Embryonic facial prominence (tissue), 1 donor: ENCODE data around the gene EPS15.
"Not testable (repeated sequence)": the region's sequence is repeated elsewhere in the genome, so short reads cannot be mapped to it uniquely, and the experiment has no call there.

Experiments used
- DNase-seq: peaks from one replicate; pipeline ENCODE4 v3.0.0-alpha.2; 2016; ENCODE audit errors: extremely low spot score

EPS15 gene

GRCh38 chr1:51542158-51542953 lies 23.3 kb upstream of the EPS15 start:
- DNase-seq = no peak

- no peak for DNase-seq
Measured at GRCh38 chr1:51541313-51542050, 22.4 kb upstream of the EPS15 start.

- DNase-seq = no peak
Measured at GRCh38 chr1:51537568-51537967, 18.5 kb upstream of the EPS15 start.

GRCh38 chr1:51535006-51535592 lies 16.0 kb upstream of the EPS15 start:
- DNase-seq = no peak

GRCh38 chr1:51534447-51534846 lies 15.4 kb upstream of the EPS15 start:
- no peak for DNase-seq

GRCh38 chr1:51532853-51533252 lies 13.8 kb upstream of the EPS15 start:
- no peak for DNase-seq

- not testable (repeated sequence) for DNase-seq
Measured at GRCh38 chr1:51530447-51530846, 11.4 kb upstream of the EPS15 start.

GRCh38 chr1:51527144-51527543 lies 8.1 kb upstream of the EPS15 start:
- no peak for DNase-seq

GRCh38 chr1:51526248-51526647 lies 7.2 kb upstream of the EPS15 start:
- no peak for DNase-seq

GRCh38 chr1:51525295-51525694 lies 6.2 kb upstream of the EPS15 start:
- no peak for DNase-seq

- no peak for DNase-seq
Measured at GRCh38 chr1:51524817-51525216, 5.8 kb upstream of the EPS15 start.

- DNase-seq = no peak
Measured at GRCh38 chr1:51523931-51524330, 4.9 kb upstream of the EPS15 start.

- DNase-seq = no peak
Measured at GRCh38 chr1:51520700-51521248, 1.7 kb upstream of the EPS15 start.

GRCh38 chr1:51519865-51520699 lies 1.0 kb upstream of the EPS15 start:
- DNase-seq = no peak

- no peak for DNase-seq
Measured at GRCh38 chr1:51518586-51519047, 449 bp downstream of the EPS15 start.

- no peak for DNase-seq
Measured at GRCh38 chr1:51518033-51518585, 957 bp downstream of the EPS15 start.

GRCh38 chr1:51517361-51518032 lies 1.6 kb downstream of the EPS15 start:
- DNase-seq = no peak

- no peak for DNase-seq
Measured at GRCh38 chr1:51516649-51517158, 2.4 kb downstream of the EPS15 start.

- DNase-seq = no peak
Measured at GRCh38 chr1:51515982-51516648, 3.0 kb downstream of the EPS15 start.
